Keratinocyte (primary cell): Measurements from ENCODE around the gene CSNK1D. TPM values are rescaled to one million over a fixed set of nuclear protein-coding genes. Genes with fewer than 3 reads are reported as not detected.

Source experiments
- DNase-seq: peaks from one replicate; pipeline ENCODE4 v3.0.0-alpha.2; 2011; ENCODE audit warnings: low read depth, missing footprints, low spot score
- FAIRE-seq: peaks from 2 replicates; lab custom pipeline; 2011; peaks lifted over from hg19 to GRCh38; lab: Jason Lieb, UNC
- H2AFZ ChIP-seq: 2 replicates; pipeline ENCODE4 v1.6.0; 2012; ENCODE audit warnings: low read length, control low read depth, inconsistent platforms; ENCODE audit not compliant: control insufficient read depth
- H3K27ac ChIP-seq: 2 replicates; pipeline ENCODE4 v1.5.1; 2011; ENCODE audit warnings: low read length; ENCODE audit not compliant: control insufficient read depth, insufficient read depth
- H3K27me3 ChIP-seq: 3 replicates; pipeline ENCODE4 v1.6.0; 2011; ENCODE audit warnings: low read length; ENCODE audit not compliant: control insufficient read depth, insufficient read depth; ENCODE audit errors: extremely low read depth
- H3K36me3 ChIP-seq, 2 experiments: 2 replicates in 1 of 2; 3 replicates in 1 of 2; pipeline ENCODE4 v1.5.1; 2011; ENCODE audit warnings: low read length in 2 of 2, mild to moderate bottlenecking in 1 of 2; ENCODE audit not compliant: control insufficient read depth in 2 of 2, insufficient read depth in 2 of 2; ENCODE audit errors: extremely low read depth in 1 of 2
- H3K4me1 ChIP-seq: 3 replicates; pipeline ENCODE4 v1.5.1; 2011; ENCODE audit warnings: low read length; ENCODE audit not compliant: control insufficient read depth, insufficient read depth; ENCODE audit errors: extremely low read depth
- H3K4me2 ChIP-seq: 3 replicates; pipeline ENCODE4 v1.6.0; 2011; ENCODE audit warnings: low read depth, low read length; ENCODE audit not compliant: control insufficient read depth, insufficient read depth; ENCODE audit errors: extremely low read depth
- H3K4me3 ChIP-seq, 3 experiments: fragments of 200-600 bp in 1 of 3; sonication (generic) in 1 of 3; 2 replicates in 2 of 3; 3 replicates in 1 of 3; pipeline ENCODE4 v1.5.1; 2011 to 2016; ENCODE audit warnings: low read length in 3 of 3, mild to moderate bottlenecking in 3 of 3, control low read depth in 2 of 3, inconsistent platforms in 1 of 3, low read depth in 1 of 3, mixed read lengths in 1 of 3, mixed run types in 1 of 3, moderate library complexity in 1 of 3; ENCODE audit not compliant: control insufficient read depth in 2 of 3, insufficient read depth in 2 of 3; ENCODE audit errors: extremely low read depth in 1 of 3
- H3K79me2 ChIP-seq: 2 replicates; pipeline ENCODE4 v1.6.0; 2012; ENCODE audit warnings: low read length; ENCODE audit not compliant: control insufficient read depth, insufficient read depth
- H3K9ac ChIP-seq: 3 replicates; pipeline ENCODE4 v1.6.0; 2011; ENCODE audit warnings: low read length; ENCODE audit not compliant: control insufficient read depth, insufficient read depth; ENCODE audit errors: extremely low read depth
- H3K9me1 ChIP-seq: 3 replicates; pipeline ENCODE4 v1.6.0; 2011; ENCODE audit warnings: low read length; ENCODE audit not compliant: control insufficient read depth, insufficient read depth; ENCODE audit errors: extremely low read depth
- H3K9me3 ChIP-seq: 2 replicates; pipeline ENCODE4 v1.5.1; 2012; ENCODE audit warnings: low read depth, low read length; ENCODE audit not compliant: control insufficient read depth
- H4K20me1 ChIP-seq: 3 replicates; pipeline ENCODE4 v1.6.0; 2011; ENCODE audit warnings: low read length; ENCODE audit not compliant: control insufficient read depth, insufficient read depth; ENCODE audit errors: extremely low read depth
- EZH2 ChIP-seq: IDR thresholded peaks from one replicate; pipeline ENCODE4 v1.6.1; 2012; ENCODE audit warnings: inconsistent platforms, mild to moderate bottlenecking, low read length, moderate library complexity
- dilution Hi-C: fragments of 300-500 bp; cut with MboI; formaldehyde crosslinking; loops from one replicate; pipeline ENCODE4 v1.7.0; 2020; ENCODE audit warnings: low sequenced_read_pairs; ENCODE audit not compliant: extremely low pct_ligation_motif_present
- polyA plus RNA-seq, 5 experiments: library from polyadenylated mRNA; depleted of rRNA in 3 of 5; stranded (reverse) in 3 of 5; stranded (forward) in 1 of 5; unstranded in 1 of 5; fragments of >200 nt; gene quantifications; 1 replicate in 1 of 5; 2 replicates in 3 of 5; 3 replicates in 1 of 5; pipeline versions ENCODE4 v1.2.1 to v1.2.3, GENCODE V29; 2011 to 2012; ENCODE audit warnings: missing spikeins in 2 of 5, low read depth in 1 of 5, low replicate concordance in 1 of 5
- TF ChIP-seq, protein P1 (sequence below), 3 experiments: IDR thresholded peaks in 1 of 3; conservative IDR thresholded peaks in 1 of 3; optimal IDR thresholded peaks in 1 of 3; 2 replicates in 2 of 3; 3 replicates in 1 of 3; pipeline versions ENCODE3 to v1.5.1; 2011; ENCODE audit warnings: low read length in 3 of 3, mild to moderate bottlenecking in 3 of 3, moderate library complexity in 2 of 3, control low read depth in 1 of 3, inconsistent platforms in 1 of 3; ENCODE audit not compliant: insufficient read depth in 2 of 3; ENCODE audit errors: extremely low read depth in 1 of 3

The CSNK1D gene
- polyA plus RNA-seq, 1 donor (not counting 4 experiments of a cell fraction or from before 2014, with no cell fraction given): 86.0 TPM

DNA sequence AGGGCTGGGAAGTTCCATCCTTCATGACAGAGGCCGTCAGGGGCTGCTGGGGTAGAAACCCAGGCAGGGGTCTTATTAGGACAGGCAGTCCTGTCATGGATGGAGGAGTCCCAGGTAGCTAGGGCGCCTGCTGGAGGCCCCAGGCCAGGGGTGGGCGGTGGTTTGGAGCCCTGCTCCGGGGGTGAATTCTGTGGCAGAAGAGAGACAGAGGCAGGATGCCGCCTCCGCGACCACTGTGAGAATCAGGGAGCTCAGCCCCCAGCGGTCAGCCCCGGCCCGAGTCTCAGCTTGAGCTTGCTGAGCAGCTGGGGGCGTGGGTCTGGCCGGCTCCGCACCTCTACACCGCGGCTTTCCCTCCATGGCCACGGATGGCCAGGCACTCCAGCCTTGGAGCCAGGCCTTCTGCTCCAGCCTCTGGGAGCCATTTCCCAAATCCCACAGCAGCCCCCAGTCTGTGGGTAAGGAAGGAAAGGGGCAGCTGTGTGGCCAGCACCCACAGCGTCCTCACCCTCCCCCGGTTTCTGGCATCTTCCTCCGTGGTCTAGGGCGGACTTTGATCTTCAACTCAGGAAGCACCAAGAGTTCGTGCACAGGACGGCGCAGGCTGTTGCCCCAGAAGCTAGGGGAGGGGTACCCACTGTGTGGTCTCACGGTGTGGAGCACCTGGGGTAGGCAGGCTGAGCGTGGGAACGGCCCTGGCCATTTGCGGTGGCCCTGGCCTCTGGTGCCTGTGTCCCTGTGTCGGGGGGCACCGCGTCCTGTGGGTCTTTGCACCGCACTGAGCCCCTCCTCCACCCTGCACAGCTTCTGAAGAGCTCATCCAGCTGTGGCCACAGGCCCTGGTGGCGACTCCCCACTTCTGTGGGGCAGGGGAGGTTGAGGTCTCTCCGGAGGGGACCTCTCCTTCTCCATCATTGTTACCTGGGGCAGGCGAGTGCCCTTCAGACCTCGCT is 29.8 kb upstream of the CSNK1D start:
- Histone ChIP-seq H3K4me3 (no peak overlapping the region), H4K20me1 (no peaks in the 10 kb centered on the region), H3K4me2 (no peak overlapping the region), H3K9me3 (no peaks in the 10 kb centered on the region), H3K36me3 (no peaks in the 10 kb centered on the region), H3K27me3 (peaks cover 4% of the 10 kb centered on the region), H3K4me1 (peaks cover 30% of the 10 kb centered on the region), H3K27ac (no peak overlapping the region), H2AFZ (no peak overlapping the region), H3K79me2 (no peaks in the 10 kb centered on the region), H3K9me1 (no peaks in the 10 kb centered on the region), H3K9ac (no peak overlapping the region)
- DNase-seq: no peak
- no peak for TF ChIP-seq EZH2
- TF ChIP-seq, protein P1, sequence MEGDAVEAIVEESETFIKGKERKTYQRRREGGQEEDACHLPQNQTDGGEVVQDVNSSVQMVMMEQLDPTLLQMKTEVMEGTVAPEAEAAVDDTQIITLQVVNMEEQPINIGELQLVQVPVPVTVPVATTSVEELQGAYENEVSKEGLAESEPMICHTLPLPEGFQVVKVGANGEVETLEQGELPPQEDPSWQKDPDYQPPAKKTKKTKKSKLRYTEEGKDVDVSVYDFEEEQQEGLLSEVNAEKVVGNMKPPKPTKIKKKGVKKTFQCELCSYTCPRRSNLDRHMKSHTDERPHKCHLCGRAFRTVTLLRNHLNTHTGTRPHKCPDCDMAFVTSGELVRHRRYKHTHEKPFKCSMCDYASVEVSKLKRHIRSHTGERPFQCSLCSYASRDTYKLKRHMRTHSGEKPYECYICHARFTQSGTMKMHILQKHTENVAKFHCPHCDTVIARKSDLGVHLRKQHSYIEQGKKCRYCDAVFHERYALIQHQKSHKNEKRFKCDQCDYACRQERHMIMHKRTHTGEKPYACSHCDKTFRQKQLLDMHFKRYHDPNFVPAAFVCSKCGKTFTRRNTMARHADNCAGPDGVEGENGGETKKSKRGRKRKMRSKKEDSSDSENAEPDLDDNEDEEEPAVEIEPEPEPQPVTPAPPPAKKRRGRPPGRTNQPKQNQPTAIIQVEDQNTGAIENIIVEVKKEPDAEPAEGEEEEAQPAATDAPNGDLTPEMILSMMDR (optimal IDR thresholded peaks at IDR 0.05 in 1 of 3, IDR thresholded peaks at IDR 0.05 in 1 of 3, conservative IDR thresholded peaks at IDR 0.05 in 1 of 3; ENCODE audit: extremely low read depth in 1 of 3, insufficient read depth in 2 of 3, low read length in 3 of 3): no peak
- no peak for FAIRE-seq
- dilution Hi-C loops: no loop called here

DNA sequence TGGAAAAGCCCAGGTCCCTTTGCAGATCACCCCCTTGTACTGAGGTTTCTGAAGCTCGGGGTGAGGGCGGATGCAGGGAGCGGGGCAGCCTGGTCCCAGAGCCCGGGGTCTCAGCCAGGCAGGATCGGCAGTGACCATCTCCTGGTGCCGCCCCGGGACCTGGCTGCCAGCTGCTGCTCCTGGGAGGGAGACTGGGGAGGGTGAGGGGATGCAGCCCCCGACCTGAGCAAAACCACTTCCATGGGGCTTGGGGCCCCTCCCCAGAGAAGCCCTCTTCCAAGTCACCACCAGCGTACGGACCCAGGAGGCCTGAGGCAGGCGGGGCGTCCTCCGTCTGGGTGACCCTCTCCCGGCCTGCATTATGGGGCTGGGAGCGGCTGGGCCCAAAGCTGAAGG is 29.1 kb upstream of the CSNK1D start:
- H3K9ac ChIP-seq: no peak overlapping the region
- no peak overlapping the region for H2AFZ ChIP-seq
- FAIRE-seq: no peak
- H3K27ac ChIP-seq: peak overlapping the region; percentile 31
- dilution Hi-C loops: no loop called here
- no peak for DNase-seq
- H3K4me3 ChIP-seq: no peak overlapping the region
- no peak for TF ChIP-seq EZH2
- TF ChIP-seq, protein P1 (optimal IDR thresholded peaks at IDR 0.05 in 1 of 3, IDR thresholded peaks at IDR 0.05 in 1 of 3, conservative IDR thresholded peaks at IDR 0.05 in 1 of 3; ENCODE audit: extremely low read depth in 1 of 3, insufficient read depth in 2 of 3, low read length in 3 of 3): no peak
- H3K27me3 ChIP-seq: no peaks in the 10 kb centered on the region
- H3K79me2 ChIP-seq: no peaks in the 10 kb centered on the region
- H3K9me1 ChIP-seq: no peaks in the 10 kb centered on the region
- H3K4me1 ChIP-seq: peaks cover 35% of the 10 kb centered on the region
- H3K4me2 ChIP-seq: no peak overlapping the region
- no peaks in the 10 kb centered on the region for H3K36me3 ChIP-seq
- no peaks in the 10 kb centered on the region for H3K9me3 ChIP-seq
- H4K20me1 ChIP-seq: no peaks in the 10 kb centered on the region
